OCI-LY1 (cell line): ENCODE results near the gene FHIT.

ENCODE experiments used
- EZH2 ChIP-seq: fragments of 200-600 bp; sonication (generic), shearing (Covaris generic); IDR thresholded peaks from 2 replicates; pipeline ENCODE4 v1.8.0; 2017; ENCODE audit warnings: borderline replicate concordance, mixed run types, mild to moderate bottlenecking, antibody characterized with exemption, low read length, moderate library complexity, mixed read lengths
- TF ChIP-seq, protein P1 (sequence below): fragments of 200-600 bp; sonication (generic), shearing (Covaris generic); IDR thresholded peaks from 2 replicates; pipeline ENCODE4 v1.5.1; 2017; ENCODE audit warnings: mild to moderate bottlenecking, antibody characterized with exemption, low read length, moderate library complexity, mixed read lengths

DNA sequence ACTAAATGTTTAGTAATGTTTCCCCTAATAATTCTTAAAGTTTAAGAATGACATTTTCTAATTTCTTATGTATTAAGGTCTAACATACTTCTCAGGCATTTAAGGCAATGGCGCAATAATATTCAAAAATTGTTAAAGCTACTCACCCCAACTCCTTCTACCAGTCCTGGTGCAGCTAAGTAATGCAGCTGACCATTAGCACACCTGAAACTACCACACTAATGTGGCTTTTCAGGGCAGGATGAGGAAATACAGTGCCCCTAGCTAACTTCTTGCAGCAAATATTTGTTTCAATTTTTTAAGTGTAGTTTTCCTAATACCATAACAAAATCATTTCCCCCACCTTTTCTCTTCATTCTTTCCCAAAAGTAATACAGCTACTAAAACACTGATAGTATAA, 827.7 kb downstream of the FHIT start:
- TF ChIP-seq, protein P1, sequence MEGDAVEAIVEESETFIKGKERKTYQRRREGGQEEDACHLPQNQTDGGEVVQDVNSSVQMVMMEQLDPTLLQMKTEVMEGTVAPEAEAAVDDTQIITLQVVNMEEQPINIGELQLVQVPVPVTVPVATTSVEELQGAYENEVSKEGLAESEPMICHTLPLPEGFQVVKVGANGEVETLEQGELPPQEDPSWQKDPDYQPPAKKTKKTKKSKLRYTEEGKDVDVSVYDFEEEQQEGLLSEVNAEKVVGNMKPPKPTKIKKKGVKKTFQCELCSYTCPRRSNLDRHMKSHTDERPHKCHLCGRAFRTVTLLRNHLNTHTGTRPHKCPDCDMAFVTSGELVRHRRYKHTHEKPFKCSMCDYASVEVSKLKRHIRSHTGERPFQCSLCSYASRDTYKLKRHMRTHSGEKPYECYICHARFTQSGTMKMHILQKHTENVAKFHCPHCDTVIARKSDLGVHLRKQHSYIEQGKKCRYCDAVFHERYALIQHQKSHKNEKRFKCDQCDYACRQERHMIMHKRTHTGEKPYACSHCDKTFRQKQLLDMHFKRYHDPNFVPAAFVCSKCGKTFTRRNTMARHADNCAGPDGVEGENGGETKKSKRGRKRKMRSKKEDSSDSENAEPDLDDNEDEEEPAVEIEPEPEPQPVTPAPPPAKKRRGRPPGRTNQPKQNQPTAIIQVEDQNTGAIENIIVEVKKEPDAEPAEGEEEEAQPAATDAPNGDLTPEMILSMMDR, result no peak
- no peak for TF ChIP-seq EZH2
